ENCODE measurements around the gene HLA-F.

- TF ChIP-seq POLR2A (IDR thresholded peaks at IDR 0.05) (no peak), CTCF (IDR thresholded peaks at IDR 0.05) (no peak), EP300 (IDR thresholded peaks at IDR 0.05) (no peak)
Observed at GRCh38 chr6:29739882-29740261, 16.6 kb downstream of the HLA-F start.
